EL (cell line): ENCODE results near the gene SLC45A1.
"Not testable (repeated sequence)": the region's sequence is repeated elsewhere in the genome, so short reads cannot be mapped to it uniquely, and the experiment has no call there.

Experiments
- DNase-seq: peaks from one replicate; pipeline ENCODE4 v3.0.0-alpha.2; 2016

SLC45A1 gene

GRCh38 chr1:8317647-8318381 lies at the start of gene SLC45A1:
Gene SLC45A1, plus strand, starts transcription at chr1:8318114. Its CDS starts 6,216 bp downstream, at chr1:8324330.
- DNase-seq, result peak; percentile 67

- DNase-seq, result no peak
Measured at GRCh38 chr1:8273036-8273435, 44.9 kb upstream of the SLC45A1 start.

- no peak for DNase-seq
Measured at GRCh38 chr1:8274352-8274751, 43.6 kb upstream of the SLC45A1 start.

GRCh38 chr1:8276173-8276914 lies 41.6 kb upstream of the SLC45A1 start:
- DNase-seq, result no peak

GRCh38 chr1:8276932-8277331 lies 41.0 kb upstream of the SLC45A1 start:
- DNase-seq, result no peak

GRCh38 chr1:8278677-8279076 lies 39.2 kb upstream of the SLC45A1 start:
- not testable (repeated sequence) for DNase-seq

- DNase-seq, result no peak
Measured at GRCh38 chr1:8281843-8282509, 35.9 kb upstream of the SLC45A1 start.

GRCh38 chr1:8283058-8283884 lies 34.6 kb upstream of the SLC45A1 start:
- DNase-seq, result no peak

GRCh38 chr1:8284127-8284526 lies 33.8 kb upstream of the SLC45A1 start:
- DNase-seq, result peak; percentile 18

GRCh38 chr1:8285103-8285502 lies 32.8 kb upstream of the SLC45A1 start:
- DNase-seq, result no peak

- no peak for DNase-seq
Measured at GRCh38 chr1:8285965-8286364, 31.9 kb upstream of the SLC45A1 start.

GRCh38 chr1:8293118-8293517 lies 24.8 kb upstream of the SLC45A1 start:
- DNase-seq, result no peak

GRCh38 chr1:8293641-8294169 lies 24.2 kb upstream of the SLC45A1 start:
- DNase-seq, result no peak

- DNase-seq, result no peak
Measured at GRCh38 chr1:8294170-8294697, 23.7 kb upstream of the SLC45A1 start.

- DNase-seq, result no peak
Measured at GRCh38 chr1:8297245-8297644, 20.7 kb upstream of the SLC45A1 start.

- no peak for DNase-seq
Measured at GRCh38 chr1:8299963-8300362, 18.0 kb upstream of the SLC45A1 start.

GRCh38 chr1:8302081-8302956 lies 15.6 kb upstream of the SLC45A1 start:
- no peak for DNase-seq

GRCh38 chr1:8303141-8303540 lies 14.8 kb upstream of the SLC45A1 start:
- DNase-seq, result peak; percentile 68

- no peak for DNase-seq
Measured at GRCh38 chr1:8303876-8304275, 14.0 kb upstream of the SLC45A1 start.

GRCh38 chr1:8307628-8308027 lies 10.3 kb upstream of the SLC45A1 start:
- no peak for DNase-seq

- no peak for DNase-seq
Measured at GRCh38 chr1:8311068-8311718, 6.7 kb upstream of the SLC45A1 start.
